Stimulated activated CD8-positive, alpha-beta memory T cell treated with anti-CD3 and anti-CD28 coated beads, Interleukin-15, amount 100 ng/mL, for 1 hour (primary cell): Measurements from ENCODE around the gene PPIP5K1.
"Not testable (repeated sequence)": the region's sequence is repeated elsewhere in the genome, so short reads cannot be mapped to it uniquely, and the experiment has no call there.

Source experiments
- DNase-seq: peaks from one replicate; pipeline ENCODE4 v3.0.0-alpha.2; 2020; ENCODE audit warnings: low read depth

PPIP5K1 gene

GRCh38 chr15:43545426-43545825 lies 44.6 kb downstream of the PPIP5K1 start:
- no peak for DNase-seq

DNA sequence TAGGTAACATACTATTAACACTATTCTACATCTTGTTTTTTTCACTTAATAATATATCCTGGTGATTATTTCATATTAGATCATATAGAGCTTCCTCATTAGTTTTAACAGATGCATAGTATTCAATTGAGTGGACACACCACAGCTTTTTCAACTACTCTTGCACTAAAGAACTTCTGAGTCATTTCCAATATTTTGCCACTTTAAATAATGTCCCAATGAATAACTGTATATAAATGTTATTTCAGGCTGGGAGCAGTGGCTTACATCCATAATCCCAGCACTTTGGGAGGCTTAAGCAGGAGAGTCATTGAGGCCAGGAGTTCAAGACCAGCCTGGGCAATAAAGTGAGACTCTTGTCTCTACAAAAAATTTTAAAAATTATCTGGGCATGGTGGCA lies 45.7 kb downstream of the PPIP5K1 start:
- DNase-seq = no peak

DNA sequence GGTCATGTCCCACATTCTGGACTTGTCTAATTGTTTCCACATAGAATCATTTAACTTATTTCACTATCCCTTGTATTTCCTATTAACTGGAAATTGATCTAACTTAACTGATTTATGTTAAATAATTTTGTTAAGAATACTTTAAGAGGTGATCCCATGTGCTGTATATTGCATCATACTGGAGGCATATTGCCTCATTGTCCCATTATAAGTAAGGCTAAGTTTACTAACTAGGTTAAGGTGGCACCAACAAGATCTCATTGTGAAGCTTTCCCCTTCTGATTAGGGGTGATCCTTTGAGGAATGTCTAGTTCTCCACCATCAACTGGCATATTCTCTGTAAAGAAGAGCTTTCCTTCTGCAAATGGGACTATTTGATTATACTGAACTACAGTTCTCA lies 48.2 kb downstream of the PPIP5K1 start:
- DNase-seq = no peak

DNA sequence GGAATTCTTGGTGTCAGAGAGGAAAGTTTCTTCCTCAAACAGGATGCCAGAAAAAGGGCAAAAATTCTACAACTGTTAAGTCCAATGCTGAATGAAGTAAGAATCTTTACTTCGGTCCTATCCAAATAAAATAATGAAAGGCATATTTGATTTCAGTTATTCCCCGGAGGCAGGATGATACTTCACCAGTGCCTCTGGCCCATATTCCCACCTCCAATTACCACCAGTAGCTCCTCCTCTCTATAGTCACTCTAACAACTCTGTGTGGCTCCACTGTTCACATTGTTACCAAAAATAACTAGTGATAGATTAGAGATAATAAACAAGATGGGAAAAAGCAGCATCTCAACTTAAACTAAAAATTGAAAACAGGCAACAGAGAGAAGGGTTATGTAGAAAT lies 51.9 kb downstream of the PPIP5K1 start:
- no peak for DNase-seq

DNA sequence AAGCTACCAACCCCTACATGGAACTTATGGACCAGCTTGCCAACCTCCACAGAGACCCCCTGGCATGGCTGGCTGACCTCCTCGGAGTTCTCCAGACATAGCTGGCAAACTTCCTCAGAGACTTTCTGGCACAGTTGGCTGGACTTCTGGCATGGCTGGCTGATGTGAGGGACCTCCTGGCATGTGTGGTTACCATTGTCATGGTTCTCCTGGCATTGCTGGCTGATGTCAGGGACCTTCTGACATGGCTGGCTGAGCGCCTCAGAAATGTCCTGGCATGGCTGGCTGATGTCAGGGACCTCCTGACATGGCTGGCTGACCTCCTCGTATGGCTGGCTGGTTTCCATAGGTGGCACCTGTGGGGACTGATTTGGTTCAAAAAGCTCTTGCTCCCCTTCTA lies 55.1 kb downstream of the PPIP5K1 start:
- no peak for DNase-seq

GRCh38 chr15:43532826-43533225 lies 57.2 kb downstream of the PPIP5K1 start:
- not testable (repeated sequence) for DNase-seq

- no peak for DNase-seq
Measured at GRCh38 chr15:43531018-43531670, 58.9 kb downstream of the PPIP5K1 start.

DNA sequence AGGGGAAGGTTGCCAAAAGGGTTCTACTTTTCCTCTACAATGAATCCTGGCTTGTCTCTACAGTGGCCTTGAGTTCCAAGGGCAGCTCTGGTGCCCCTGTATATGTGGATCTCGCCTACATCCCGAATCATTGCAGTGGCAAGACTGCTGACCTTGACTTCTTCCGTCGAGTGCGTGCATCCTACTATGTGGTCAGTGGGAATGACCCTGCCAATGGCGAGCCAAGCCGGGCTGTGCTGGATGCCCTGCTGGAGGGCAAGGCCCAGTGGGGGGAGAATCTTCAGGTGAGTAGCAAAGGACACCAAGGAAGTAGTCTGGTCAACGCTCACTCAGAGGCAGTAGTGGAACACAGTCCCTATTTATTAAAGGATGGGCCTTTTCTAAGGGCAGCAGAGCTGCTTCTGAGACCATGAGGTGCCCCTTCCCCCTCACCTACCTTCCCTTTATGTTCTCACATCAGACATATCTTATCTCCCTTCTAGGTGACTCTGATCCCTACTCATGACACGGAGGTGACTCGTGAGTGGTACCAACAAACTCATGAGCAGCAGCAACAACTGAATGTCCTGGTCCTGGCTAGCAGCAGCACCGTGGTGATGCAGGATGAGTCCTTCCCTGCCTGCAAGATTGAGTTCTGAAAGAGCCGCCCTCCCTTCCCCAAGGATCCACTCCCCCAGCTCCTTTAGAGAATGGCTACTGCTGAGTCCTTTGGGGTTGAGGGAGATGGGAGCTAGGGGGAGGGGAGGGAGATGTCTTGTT lies 60.2 kb downstream of the PPIP5K1 start:
- no peak for DNase-seq

- DNase-seq = no peak
Measured at GRCh38 chr15:43529141-43529540, 60.9 kb downstream of the PPIP5K1 start.

- no peak for DNase-seq
Measured at GRCh38 chr15:43528542-43529007, 61.4 kb downstream of the PPIP5K1 start.

GRCh38 chr15:43527802-43528541 lies 62.0 kb downstream of the PPIP5K1 start:
- DNase-seq = no peak

- no peak for DNase-seq
Measured at GRCh38 chr15:43527016-43527801, 62.8 kb downstream of the PPIP5K1 start.

DNA sequence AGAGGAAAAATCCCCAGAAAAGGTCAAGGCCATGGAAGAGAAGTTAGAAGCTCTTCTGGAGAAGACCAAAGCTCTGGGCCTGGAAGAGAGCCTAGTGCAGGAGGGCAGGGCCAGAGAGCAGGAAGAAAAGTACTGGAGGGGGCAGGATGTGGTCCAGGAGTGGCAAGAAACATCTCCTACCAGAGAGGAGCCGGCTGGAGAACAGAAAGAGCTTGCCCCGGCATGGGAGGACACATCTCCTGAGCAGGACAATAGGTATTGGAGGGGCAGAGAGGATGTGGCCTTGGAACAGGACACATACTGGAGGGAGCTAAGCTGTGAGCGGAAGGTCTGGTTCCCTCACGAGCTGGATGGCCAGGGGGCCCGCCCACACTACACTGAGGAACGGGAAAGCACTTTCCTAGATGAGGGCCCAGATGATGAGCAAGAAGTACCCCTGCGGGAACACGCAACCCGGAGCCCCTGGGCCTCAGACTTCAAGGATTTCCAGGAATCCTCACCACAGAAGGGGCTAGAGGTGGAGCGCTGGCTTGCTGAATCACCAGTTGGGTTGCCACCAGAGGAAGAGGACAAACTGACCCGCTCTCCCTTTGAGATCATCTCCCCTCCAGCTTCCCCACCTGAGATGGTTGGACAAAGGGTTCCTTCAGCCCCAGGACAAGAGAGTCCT lies 63.6 kb downstream of the PPIP5K1 start:
- DNase-seq = no peak

DNA sequence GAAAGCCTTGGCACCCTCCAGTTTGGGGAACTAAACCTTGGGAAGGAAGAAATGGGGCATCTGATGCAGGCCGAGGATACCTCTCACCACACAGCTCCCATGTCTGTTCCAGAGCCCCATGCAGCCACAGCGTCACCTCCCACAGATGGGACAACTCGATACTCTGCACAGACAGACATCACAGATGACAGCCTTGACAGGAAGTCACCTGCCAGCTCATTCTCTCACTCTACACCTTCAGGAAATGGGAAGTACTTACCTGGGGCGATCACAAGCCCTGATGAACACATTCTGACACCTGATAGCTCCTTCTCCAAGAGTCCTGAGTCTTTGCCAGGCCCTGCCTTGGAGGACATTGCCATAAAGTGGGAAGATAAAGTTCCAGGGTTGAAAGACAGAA lies 64.9 kb downstream of the PPIP5K1 start:
- DNase-seq = no peak

DNA sequence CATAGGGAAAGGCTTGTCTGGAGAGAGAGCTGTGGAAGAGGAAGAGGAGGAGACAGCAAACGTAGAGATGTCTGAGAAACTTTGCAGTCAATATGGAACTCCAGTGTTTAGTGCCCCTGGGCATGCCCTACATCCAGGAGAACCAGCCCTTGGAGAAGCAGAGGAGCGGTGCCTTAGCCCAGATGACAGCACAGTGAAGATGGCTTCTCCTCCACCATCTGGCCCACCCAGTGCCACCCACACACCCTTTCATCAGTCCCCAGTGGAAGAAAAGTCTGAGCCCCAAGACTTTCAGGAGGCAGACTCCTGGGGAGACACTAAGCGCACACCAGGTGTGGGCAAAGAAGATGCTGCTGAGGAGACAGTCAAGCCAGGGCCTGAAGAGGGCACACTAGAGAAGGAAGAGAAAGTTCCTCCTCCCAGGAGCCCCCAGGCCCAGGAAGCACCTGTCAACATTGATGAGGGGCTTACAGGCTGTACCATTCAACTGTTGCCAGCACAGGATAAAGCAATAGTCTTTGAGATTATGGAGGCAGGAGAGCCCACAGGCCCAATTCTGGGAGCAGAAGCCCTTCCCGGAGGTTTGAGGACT lies 65.7 kb downstream of the PPIP5K1 start:
- no peak for DNase-seq

DNA sequence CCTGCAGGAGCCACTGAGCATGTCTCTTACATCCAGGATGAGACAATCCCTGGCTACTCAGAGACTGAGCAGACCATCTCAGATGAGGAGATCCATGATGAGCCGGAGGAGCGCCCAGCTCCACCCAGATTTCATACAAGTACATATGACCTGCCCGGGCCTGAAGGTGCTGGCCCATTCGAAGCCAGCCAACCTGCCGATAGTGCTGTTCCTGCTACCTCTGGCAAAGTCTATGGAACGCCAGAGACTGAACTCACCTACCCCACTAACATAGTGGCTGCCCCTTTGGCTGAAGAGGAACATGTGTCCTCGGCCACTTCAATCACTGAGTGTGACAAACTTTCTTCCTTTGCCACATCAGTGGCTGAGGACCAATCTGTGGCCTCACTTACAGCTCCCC lies 66.4 kb downstream of the PPIP5K1 start:
- no peak for DNase-seq

DNA sequence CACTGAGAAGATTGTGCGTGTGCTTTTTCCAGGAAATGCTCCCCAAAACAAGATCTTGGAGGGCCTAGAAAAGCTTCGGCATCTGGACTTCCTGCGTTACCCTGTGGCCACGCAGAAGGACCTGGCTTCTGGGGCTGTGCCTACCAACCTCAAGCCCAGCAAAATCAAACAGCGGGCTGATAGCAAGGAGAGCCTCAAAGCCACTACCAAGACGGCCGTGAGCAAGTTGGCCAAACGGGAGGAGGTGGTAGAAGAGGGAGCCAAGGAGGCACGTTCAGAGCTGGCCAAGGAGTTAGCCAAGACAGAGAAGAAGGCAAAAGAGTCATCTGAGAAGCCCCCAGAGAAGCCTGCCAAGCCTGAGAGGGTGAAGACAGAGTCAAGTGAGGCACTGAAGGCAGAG lies 67.8 kb downstream of the PPIP5K1 start:
- DNase-seq = no peak

DNA sequence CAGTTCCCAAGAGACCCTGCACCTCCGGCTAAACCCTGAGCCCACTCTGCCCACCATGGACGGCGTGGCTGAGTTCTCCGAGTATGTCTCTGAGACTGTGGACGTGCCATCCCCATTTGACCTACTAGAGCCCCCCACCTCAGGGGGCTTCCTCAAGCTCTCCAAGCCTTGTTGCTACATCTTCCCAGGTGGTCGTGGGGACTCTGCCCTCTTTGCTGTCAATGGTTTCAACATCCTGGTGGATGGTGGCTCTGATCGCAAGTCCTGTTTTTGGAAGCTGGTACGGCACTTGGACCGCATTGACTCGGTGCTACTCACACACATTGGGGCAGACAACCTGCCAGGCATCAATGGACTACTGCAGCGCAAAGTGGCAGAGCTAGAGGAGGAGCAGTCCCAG lies 68.6 kb downstream of the PPIP5K1 start:
- no peak for DNase-seq

- no peak for DNase-seq
Measured at GRCh38 chr15:43520138-43520537, 69.9 kb downstream of the PPIP5K1 start.

DNA sequence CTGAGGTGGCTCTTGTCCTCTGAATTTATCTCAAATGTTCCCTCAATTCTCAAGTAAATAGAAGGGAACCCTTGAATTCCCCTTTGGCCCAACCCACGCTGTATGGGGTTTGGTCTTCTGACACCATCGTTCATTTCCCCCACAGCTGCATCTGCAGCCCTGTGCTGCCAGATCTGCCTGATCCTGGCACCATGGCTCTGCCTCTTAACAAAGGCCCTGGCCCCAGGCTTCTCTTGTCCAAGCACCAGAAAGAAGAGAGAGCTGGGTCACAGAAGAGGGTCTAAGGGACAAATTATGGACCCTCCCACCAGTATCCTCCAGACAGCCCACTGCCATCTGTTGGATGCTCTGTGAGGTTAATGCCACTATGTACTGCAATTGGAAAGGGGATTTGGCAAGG lies 70.8 kb downstream of the PPIP5K1 start:
- no peak for DNase-seq

DNA sequence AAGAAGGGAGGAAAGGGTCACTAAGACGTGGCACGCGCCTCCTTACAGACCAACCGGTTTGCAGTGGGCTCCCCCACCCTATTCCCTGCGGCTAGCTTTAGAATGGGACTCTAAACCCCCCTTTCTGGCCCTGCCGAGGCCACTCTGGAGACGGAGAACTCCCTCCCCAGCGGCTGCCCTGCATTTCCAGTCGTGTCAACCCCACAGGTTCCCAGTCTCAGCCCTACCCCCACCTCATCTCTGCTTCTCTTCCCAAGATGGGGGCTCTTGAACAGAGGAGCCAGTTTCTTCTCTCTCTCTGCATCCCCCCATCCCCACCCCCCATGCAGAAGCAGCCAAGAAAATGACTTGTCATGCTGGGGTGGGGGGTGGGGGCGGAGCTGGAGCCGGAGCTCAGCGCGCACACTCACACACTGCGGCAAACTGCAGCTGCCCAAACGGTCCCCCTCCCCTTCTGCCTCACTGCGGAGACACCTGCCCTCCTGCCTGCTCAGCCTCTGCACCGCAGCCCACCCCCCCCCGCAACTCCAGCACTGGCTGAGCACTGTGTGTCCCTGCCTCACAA lies 71.7 kb downstream of the PPIP5K1 start:
- no peak for DNase-seq
